T-helper 2 cell treated with Interferon-gamma antibody and Interleukin-4, amounts not matched to agents 5 μg/mL and 100 μg/mL, for 36 hours (primary cell): ENCODE results near the gene SIX3.

Experiments used
- DNase-seq: peaks from one replicate; pipeline ENCODE4 v3.0.0; 2021; ENCODE audit warnings: low spot score
- H3K27ac Mint-ChIP-seq: one replicate; pipeline ENCODE4 v1.8.0; 2021; ENCODE audit warnings: mild to moderate bottlenecking, mixed read lengths
- H3K27me3 Mint-ChIP-seq: one replicate; pipeline ENCODE4 v1.8.0; 2021; ENCODE audit warnings: low read depth, mixed read lengths
- H3K36me3 Mint-ChIP-seq: one replicate; pipeline ENCODE4 v1.8.0; 2021; ENCODE audit warnings: low read depth, mixed read lengths
- H3K4me1 Mint-ChIP-seq: one replicate; pipeline ENCODE4 v1.8.0; 2021; ENCODE audit warnings: low read depth, mixed read lengths
- H3K4me3 Mint-ChIP-seq: one replicate; pipeline ENCODE4 v1.8.0; 2022; ENCODE audit warnings: mild to moderate bottlenecking, moderate library complexity, mixed read lengths
- H3K9me3 Mint-ChIP-seq: one replicate; pipeline ENCODE4 v1.8.0; 2021; ENCODE audit warnings: mixed read lengths

SIX3 gene

GRCh38 chr2:44952806-44953498, 11.4 kb downstream of the SIX3 start:
- H3K4me1 Mint-ChIP-seq = peaks cover 9% of the 10 kb centered on the region

GRCh38 chr2:44953499-44953883, 12.0 kb downstream of the SIX3 start:
- Mint-ChIP-seq H3K4me3 (no peak overlapping the region), H3K27me3 (peaks cover 81% of the 10 kb centered on the region), H3K9me3 (no peaks in the 10 kb centered on the region), H3K36me3 (no peaks in the 10 kb centered on the region), H3K27ac (no peak overlapping the region), H3K4me1 (peaks cover 9% of the 10 kb centered on the region)
- no peak for DNase-seq

More at GRCh38 chr2:44952806-44953498, 11.4 kb downstream of the SIX3 start:
- peak overlapping the region; percentile 25 for H3K4me3 Mint-ChIP-seq
- no peak overlapping the region for H3K27ac Mint-ChIP-seq
- H3K36me3 Mint-ChIP-seq = no peaks in the 10 kb centered on the region
- no peaks in the 10 kb centered on the region for H3K9me3 Mint-ChIP-seq
- peaks cover 84% of the 10 kb centered on the region for H3K27me3 Mint-ChIP-seq
- DNase-seq = no peak

GRCh38 chr2:44954447-44954888, 13.0 kb downstream of the SIX3 start:
- Mint-ChIP-seq H3K4me3 (no peak overlapping the region), H3K4me1 (peaks cover 9% of the 10 kb centered on the region), H3K36me3 (no peaks in the 10 kb centered on the region), H3K27ac (no peak overlapping the region), H3K27me3 (peaks cover 78% of the 10 kb centered on the region), H3K9me3 (no peaks in the 10 kb centered on the region)
- DNase-seq = no peak

GRCh38 chr2:44954889-44955592, 13.5 kb downstream of the SIX3 start:
- Mint-ChIP-seq H3K4me1 (peaks cover 9% of the 10 kb centered on the region), H3K27me3 (peaks cover 82% of the 10 kb centered on the region), H3K27ac (no peak overlapping the region), H3K9me3 (no peaks in the 10 kb centered on the region), H3K36me3 (no peaks in the 10 kb centered on the region), H3K4me3 (peak overlapping the region; percentile 66)
- no peak for DNase-seq

GRCh38 chr2:44955593-44956392, 14.3 kb downstream of the SIX3 start:
- H3K4me1 Mint-ChIP-seq = peaks cover 9% of the 10 kb centered on the region
- H3K27me3 Mint-ChIP-seq = peaks cover 77% of the 10 kb centered on the region
- peak; percentile 70 for DNase-seq
- H3K36me3 Mint-ChIP-seq = no peaks in the 10 kb centered on the region
- H3K9me3 Mint-ChIP-seq = no peaks in the 10 kb centered on the region
- peak overlapping the region; percentile 66 for H3K4me3 Mint-ChIP-seq
- H3K27ac Mint-ChIP-seq = no peak overlapping the region

- H3K36me3 Mint-ChIP-seq = no peaks in the 10 kb centered on the region
- no peak overlapping the region for H3K27ac Mint-ChIP-seq
- H3K27me3 Mint-ChIP-seq = peaks cover 70% of the 10 kb centered on the region
- H3K4me1 Mint-ChIP-seq = peaks cover 9% of the 10 kb centered on the region
- no peak for DNase-seq
- H3K4me3 Mint-ChIP-seq = no peak overlapping the region
- no peaks in the 10 kb centered on the region for H3K9me3 Mint-ChIP-seq
These were observed 15.3 kb downstream of the SIX3 start for GRCh38 chr2:44956843-44957242.

GRCh38 chr2:44957656-44958327, 16.3 kb downstream of the SIX3 start:
- no peak for DNase-seq
- no peaks in the 10 kb centered on the region for H3K9me3 Mint-ChIP-seq
- H3K27me3 Mint-ChIP-seq = peaks cover 70% of the 10 kb centered on the region
- no peaks in the 10 kb centered on the region for H3K36me3 Mint-ChIP-seq
- peaks cover 7% of the 10 kb centered on the region for H3K4me1 Mint-ChIP-seq
- no peak overlapping the region for H3K27ac Mint-ChIP-seq
- H3K4me3 Mint-ChIP-seq = no peak overlapping the region

- H3K4me3 Mint-ChIP-seq = no peak overlapping the region
These were observed 18.4 kb downstream of the SIX3 start for GRCh38 chr2:44959855-44960254.

GRCh38 chr2:44960871-44961270, 19.4 kb downstream of the SIX3 start:
- no peak for DNase-seq
- Mint-ChIP-seq H3K4me3 (no peak overlapping the region), H3K36me3 (no peaks in the 10 kb centered on the region), H3K4me1 (no peaks in the 10 kb centered on the region), H3K27me3 (peaks cover 51% of the 10 kb centered on the region), H3K9me3 (no peaks in the 10 kb centered on the region), H3K27ac (no peak overlapping the region)

More at GRCh38 chr2:44959855-44960254, 18.4 kb downstream of the SIX3 start:
- Mint-ChIP-seq H3K4me1 (peaks cover 3% of the 10 kb centered on the region), H3K27me3 (peaks cover 60% of the 10 kb centered on the region), H3K27ac (no peak overlapping the region), H3K9me3 (no peaks in the 10 kb centered on the region), H3K36me3 (no peaks in the 10 kb centered on the region)
- DNase-seq = no peak

GRCh38 chr2:44962176-44962695, 20.7 kb downstream of the SIX3 start:
- Mint-ChIP-seq H3K4me3 (no peak overlapping the region), H3K36me3 (no peaks in the 10 kb centered on the region), H3K27me3 (peaks cover 44% of the 10 kb centered on the region), H3K9me3 (no peaks in the 10 kb centered on the region), H3K27ac (no peak overlapping the region), H3K4me1 (no peaks in the 10 kb centered on the region)
- no peak for DNase-seq

- H3K4me1 Mint-ChIP-seq = no peaks in the 10 kb centered on the region
- no peak for DNase-seq
- no peak overlapping the region for H3K27ac Mint-ChIP-seq
- H3K27me3 Mint-ChIP-seq = peaks cover 31% of the 10 kb centered on the region
- H3K4me3 Mint-ChIP-seq = no peak overlapping the region
- no peaks in the 10 kb centered on the region for H3K9me3 Mint-ChIP-seq
- H3K36me3 Mint-ChIP-seq = no peaks in the 10 kb centered on the region
These were observed 23.3 kb downstream of the SIX3 start for GRCh38 chr2:44964752-44965236.

GRCh38 chr2:44965684-44966083, 24.2 kb downstream of the SIX3 start:
- DNase-seq = no peak
- H3K36me3 Mint-ChIP-seq = no peaks in the 10 kb centered on the region
- H3K27ac Mint-ChIP-seq = no peak overlapping the region
- H3K4me3 Mint-ChIP-seq = no peak overlapping the region
- no peaks in the 10 kb centered on the region for H3K9me3 Mint-ChIP-seq
- peaks cover 26% of the 10 kb centered on the region for H3K27me3 Mint-ChIP-seq
- no peaks in the 10 kb centered on the region for H3K4me1 Mint-ChIP-seq

GRCh38 chr2:44967056-44967455, 25.6 kb downstream of the SIX3 start:
- no peaks in the 10 kb centered on the region for H3K36me3 Mint-ChIP-seq
- H3K4me3 Mint-ChIP-seq = no peak overlapping the region
- H3K27me3 Mint-ChIP-seq = peaks cover 22% of the 10 kb centered on the region
- no peaks in the 10 kb centered on the region for H3K9me3 Mint-ChIP-seq
- H3K4me1 Mint-ChIP-seq = no peaks in the 10 kb centered on the region
- H3K27ac Mint-ChIP-seq = no peak overlapping the region
- no peak for DNase-seq
